ENCODE measurements around the gene GRIA4. TPM values are rescaled to one million over a fixed set of nuclear protein-coding genes. Genes with fewer than 3 reads are reported as not detected.

The GRIA4 gene
- total and polyA plus RNA-seq, 2 experiments from 2014 or later, result 1.3 to 3.7 TPM

DNA sequence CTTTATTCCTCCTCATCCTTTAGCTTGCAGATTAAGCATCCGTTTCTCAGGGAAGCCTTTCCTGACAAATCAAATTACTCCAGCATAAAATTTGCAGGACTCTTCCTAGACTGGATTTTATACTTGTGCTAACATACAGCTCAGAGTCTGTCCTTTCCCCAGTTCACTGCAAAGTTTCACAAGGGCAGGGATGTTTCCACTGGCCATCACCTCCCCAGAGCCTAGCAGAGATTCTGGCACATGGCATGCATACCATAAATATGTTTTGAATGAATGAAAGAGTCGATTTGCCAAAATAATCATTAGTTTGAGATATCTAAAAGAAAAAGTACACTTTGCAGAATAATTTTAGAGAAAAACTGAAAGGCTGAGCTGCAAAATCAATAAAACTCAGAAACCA lies 401.6 kb downstream of the GRIA4 start:
- Histone ChIP-seq H4K20me1 (ENCODE audit: insufficient read depth, poor library complexity, severe bottlenecking) (peaks cover 4% of the 10 kb centered on the region), H3K4me3 (no peak overlapping the region), H3K4me2 (no peak overlapping the region), H3K79me2 (peaks cover 60% of the 10 kb centered on the region), H3K4me1 (ENCODE audit: insufficient read depth) (peaks cover 12% of the 10 kb centered on the region), H3K27ac (no peak overlapping the region), H3K9me2 (replicated peaks; ENCODE audit: insufficient read depth) (no peaks in the 10 kb centered on the region), H3K9me3 (ENCODE audit: low read depth) (no peaks in the 10 kb centered on the region), H2AFZ (no peak overlapping the region), H3K36me3 (replicated peaks; ENCODE audit: insufficient read depth, low read depth) (peaks cover 8% of the 10 kb centered on the region), H3K27me3 (no peaks in the 10 kb centered on the region)
- WGBS (ENCODE audit: low lambda C conversion rate, missing lambda C conversion rate), result 96% methylated on average over 2 of the region's 2 CpGs
- TF ChIP-seq, protein P1, sequence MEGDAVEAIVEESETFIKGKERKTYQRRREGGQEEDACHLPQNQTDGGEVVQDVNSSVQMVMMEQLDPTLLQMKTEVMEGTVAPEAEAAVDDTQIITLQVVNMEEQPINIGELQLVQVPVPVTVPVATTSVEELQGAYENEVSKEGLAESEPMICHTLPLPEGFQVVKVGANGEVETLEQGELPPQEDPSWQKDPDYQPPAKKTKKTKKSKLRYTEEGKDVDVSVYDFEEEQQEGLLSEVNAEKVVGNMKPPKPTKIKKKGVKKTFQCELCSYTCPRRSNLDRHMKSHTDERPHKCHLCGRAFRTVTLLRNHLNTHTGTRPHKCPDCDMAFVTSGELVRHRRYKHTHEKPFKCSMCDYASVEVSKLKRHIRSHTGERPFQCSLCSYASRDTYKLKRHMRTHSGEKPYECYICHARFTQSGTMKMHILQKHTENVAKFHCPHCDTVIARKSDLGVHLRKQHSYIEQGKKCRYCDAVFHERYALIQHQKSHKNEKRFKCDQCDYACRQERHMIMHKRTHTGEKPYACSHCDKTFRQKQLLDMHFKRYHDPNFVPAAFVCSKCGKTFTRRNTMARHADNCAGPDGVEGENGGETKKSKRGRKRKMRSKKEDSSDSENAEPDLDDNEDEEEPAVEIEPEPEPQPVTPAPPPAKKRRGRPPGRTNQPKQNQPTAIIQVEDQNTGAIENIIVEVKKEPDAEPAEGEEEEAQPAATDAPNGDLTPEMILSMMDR (IDR thresholded peaks at IDR 0.05; ENCODE audit: poor library complexity), result no peak
- TF ChIP-seq EZH2phosphoT487 (IDR thresholded peaks at IDR 0.05; ENCODE audit: low read depth, severe bottlenecking, unreplicated experiment) (no peak), EZH2 (IDR thresholded peaks at IDR 0.05; ENCODE audit: borderline replicate concordance) (no peak)
- no peak for DNase-seq (ENCODE audit: low spot score)

DNA sequence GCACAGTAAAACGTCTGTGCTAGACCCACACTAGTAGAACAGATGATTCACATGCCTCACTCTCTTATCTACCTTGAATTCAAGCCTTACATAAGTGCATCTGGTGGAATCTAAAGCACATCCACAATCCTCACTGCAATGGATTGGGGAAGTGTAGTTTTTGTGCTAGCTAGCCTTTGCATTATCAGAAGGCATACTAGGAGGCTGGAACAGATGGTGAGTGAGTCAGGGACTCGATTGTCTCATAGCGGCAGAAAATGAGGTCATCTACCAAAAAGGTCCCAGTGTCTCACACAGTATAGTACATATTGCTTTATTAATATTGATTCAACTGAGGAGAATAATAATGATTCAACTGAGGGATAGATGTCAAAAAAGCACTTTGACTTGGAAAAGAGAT lies 402.9 kb downstream of the GRIA4 start:
- Histone ChIP-seq H3K27me3 (no peaks in the 10 kb centered on the region), H3K79me2 (peaks cover 73% of the 10 kb centered on the region), H2AFZ (no peak overlapping the region), H3K4me2 (no peak overlapping the region), H3K27ac (no peak overlapping the region), H4K20me1 (ENCODE audit: insufficient read depth, poor library complexity, severe bottlenecking) (peaks cover 4% of the 10 kb centered on the region), H3K9me2 (replicated peaks; ENCODE audit: insufficient read depth) (no peaks in the 10 kb centered on the region), H3K4me1 (ENCODE audit: insufficient read depth) (peaks cover 12% of the 10 kb centered on the region), H3K4me3 (no peak overlapping the region), H3K9me3 (ENCODE audit: low read depth) (no peaks in the 10 kb centered on the region), H3K36me3 (replicated peaks; ENCODE audit: insufficient read depth, low read depth) (peaks cover 7% of the 10 kb centered on the region)
- no peak for TF ChIP-seq EZH2phosphoT487 (IDR thresholded peaks at IDR 0.05; ENCODE audit: low read depth, severe bottlenecking, unreplicated experiment)
- DNase-seq (ENCODE audit: low spot score), result peak; percentile 14
- WGBS (ENCODE audit: low lambda C conversion rate, missing lambda C conversion rate), result 55% methylated on average over 3 of the region's 3 CpGs

DNA sequence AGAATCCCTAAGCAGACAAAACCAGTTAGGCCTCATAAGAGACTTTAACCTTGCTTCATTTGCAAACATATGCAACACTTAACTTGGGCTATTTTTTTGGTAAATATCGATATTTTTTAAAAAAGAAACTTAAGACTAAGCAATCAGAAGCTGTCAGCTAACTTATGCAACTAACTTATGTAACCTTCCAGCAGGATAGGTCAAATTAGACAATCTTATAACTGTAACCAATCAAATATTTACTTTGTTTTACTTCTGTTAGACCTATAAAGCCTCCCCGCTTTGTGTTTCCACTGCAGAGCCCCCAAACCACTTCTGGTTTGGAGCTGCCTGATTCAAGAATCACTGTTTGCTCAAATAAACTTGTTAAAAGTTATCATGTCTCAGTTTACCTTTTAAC lies 404.2 kb downstream of the GRIA4 start:
- WGBS (ENCODE audit: low lambda C conversion rate, missing lambda C conversion rate), result 77% methylated on average over 2 of the region's 2 CpGs
- Histone ChIP-seq H3K79me2 (peaks cover 81% of the 10 kb centered on the region), H3K4me2 (peak overlapping the region; percentile 30), H3K27ac (no peak overlapping the region), H3K27me3 (no peaks in the 10 kb centered on the region), H3K36me3 (replicated peaks; ENCODE audit: insufficient read depth, low read depth) (no peaks in the 10 kb centered on the region), H2AFZ (no peak overlapping the region), H3K4me3 (no peak overlapping the region), H3K4me1 (ENCODE audit: insufficient read depth) (peaks cover 12% of the 10 kb centered on the region), H3K9me2 (replicated peaks; ENCODE audit: insufficient read depth) (no peaks in the 10 kb centered on the region), H3K9me3 (ENCODE audit: low read depth) (no peaks in the 10 kb centered on the region), H4K20me1 (ENCODE audit: insufficient read depth, poor library complexity, severe bottlenecking) (peaks cover 4% of the 10 kb centered on the region)
- no peak for TF ChIP-seq EZH2 (IDR thresholded peaks at IDR 0.05; ENCODE audit: borderline replicate concordance)
- TF ChIP-seq, protein P1 (IDR thresholded peaks at IDR 0.05; ENCODE audit: poor library complexity), result no peak
- no peak for DNase-seq (ENCODE audit: low spot score)

DNA sequence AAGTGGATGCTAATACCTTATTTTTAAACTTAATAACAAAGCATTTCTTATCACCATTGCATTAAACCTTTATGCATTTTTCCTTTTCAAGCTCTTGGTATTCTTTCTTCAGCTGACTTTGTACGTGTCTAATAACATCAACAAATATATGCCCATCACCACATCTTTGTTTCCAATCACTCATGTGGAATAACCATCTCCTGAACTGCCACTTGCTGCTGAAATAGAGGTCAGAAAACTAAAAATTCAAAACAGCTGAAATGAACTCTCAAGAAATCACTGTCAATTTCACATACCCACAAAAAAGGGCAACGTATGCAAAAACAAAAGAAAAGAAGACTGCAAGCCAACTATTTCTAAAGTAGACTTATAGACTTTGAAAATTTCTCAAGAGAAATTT lies 404.7 kb downstream of the GRIA4 start:
- Histone ChIP-seq H2AFZ (no peak overlapping the region), H3K4me3 (no peak overlapping the region), H3K36me3 (replicated peaks; ENCODE audit: insufficient read depth, low read depth) (no peaks in the 10 kb centered on the region), H3K9me3 (ENCODE audit: low read depth) (no peaks in the 10 kb centered on the region), H3K27ac (no peak overlapping the region), H3K9me2 (replicated peaks; ENCODE audit: insufficient read depth) (no peaks in the 10 kb centered on the region), H3K79me2 (peaks cover 85% of the 10 kb centered on the region), H3K4me2 (no peak overlapping the region), H3K27me3 (no peaks in the 10 kb centered on the region), H3K4me1 (ENCODE audit: insufficient read depth) (peaks cover 12% of the 10 kb centered on the region), H4K20me1 (ENCODE audit: insufficient read depth, poor library complexity, severe bottlenecking) (peaks cover 4% of the 10 kb centered on the region)
- TF ChIP-seq EZH2 (IDR thresholded peaks at IDR 0.05; ENCODE audit: borderline replicate concordance) (no peak), EZH2phosphoT487 (IDR thresholded peaks at IDR 0.05; ENCODE audit: low read depth, severe bottlenecking, unreplicated experiment) (no peak)
- TF ChIP-seq, protein P1 (IDR thresholded peaks at IDR 0.05; ENCODE audit: poor library complexity), result no peak
- WGBS (ENCODE audit: low lambda C conversion rate, missing lambda C conversion rate), result 58% methylated on average over 2 of the region's 2 CpGs
- DNase-seq (ENCODE audit: low spot score), result no peak
